H1 (cell line): ENCODE results near the gene CRADD. TPM values are rescaled to one million over a fixed set of nuclear protein-coding genes. Genes with fewer than 3 reads are reported as not detected.
A peak's percentile ranks its signal among the peaks of the same experiment; 100 is the strongest.

Experiments used
- CTCF ChIA-PET: fragments of 300-600 bp; sonication (Branson Sonifier 250); formaldehyde crosslinking; loops from one replicate; lab custom pipeline; 2021; ENCODE audit not compliant: partially characterized antibody; lab: Charles Lee
- POLR2A ChIA-PET: fragments of 300-600 bp; sonication (Branson Sonifier 250); formaldehyde crosslinking; loops from one replicate; lab custom pipeline; 2021; ENCODE audit warnings: inconsistent platforms; ENCODE audit not compliant: partially characterized antibody; lab: Charles Lee
- DNase-seq, 2 experiments: peaks; one replicate each; pipeline versions ENCODE4 v3.0.0 to v3.0.0-alpha.2; 2010 to 2022; ENCODE audit warnings: low spot score in 2 of 2, low read depth in 1 of 2, mixed read lengths in 1 of 2
- FAIRE-seq: peaks from 2 replicates; lab custom pipeline; 2011; peaks lifted over from hg19 to GRCh38; lab: Jason Lieb, UNC
- H2AFZ ChIP-seq: 2 replicates; pipeline ENCODE4 v1.8.1; 2012; ENCODE audit warnings: low read length, inconsistent platforms
- H2AK5ac ChIP-seq: 2 replicates; pipeline ENCODE4 v1.6.1; 2013; ENCODE audit warnings: low read depth, low read length
- H2BK120ac ChIP-seq: replicated peaks from 2 replicates; pipeline ENCODE3; 2013; ENCODE audit warnings: low read depth, low read length, inconsistent platforms
- H2BK12ac ChIP-seq: 2 replicates; pipeline ENCODE4 v1.6.1; 2013; ENCODE audit warnings: low read depth, low read length
- H2BK15ac ChIP-seq: 2 replicates; pipeline ENCODE4 v1.6.1; 2013; ENCODE audit warnings: low read length
- H2BK20ac ChIP-seq: 2 replicates; pipeline ENCODE4 v1.6.1; 2013; ENCODE audit warnings: low read length
- H2BK5ac ChIP-seq: 2 replicates; pipeline ENCODE4 v1.6.1; 2013; ENCODE audit warnings: low read depth, low read length
- H3K14ac ChIP-seq: 2 replicates; pipeline ENCODE4 v1.6.1; 2013; ENCODE audit warnings: inconsistent platforms; ENCODE audit not compliant: insufficient read length
- H3K18ac ChIP-seq: 2 replicates; pipeline ENCODE4 v1.6.1; 2013; ENCODE audit warnings: low read length; ENCODE audit errors: extremely low read depth
- H3K23ac ChIP-seq: 2 replicates; pipeline ENCODE4 v1.6.1; 2013; ENCODE audit warnings: inconsistent platforms; ENCODE audit not compliant: insufficient read length
- H3K23me2 ChIP-seq: 2 replicates; pipeline ENCODE4 v1.6.1; 2013; ENCODE audit warnings: low read depth, low read length
- H3K27ac ChIP-seq: 2 replicates; pipeline ENCODE4 v1.6.1; 2011; ENCODE audit warnings: low read depth, low read length, inconsistent platforms
- H3K27me3 ChIP-seq, 4 experiments: replicated peaks in 1 of 4; 1 replicate in 1 of 4; 2 replicates in 3 of 4; pipeline versions ENCODE4 v1.6.1 to v1.8.1; 2011 to 2013; ENCODE audit warnings: low read length in 3 of 4, mild to moderate bottlenecking in 3 of 4, inconsistent platforms in 2 of 4, mixed read lengths in 2 of 4, moderate library complexity in 1 of 4; ENCODE audit not compliant: control insufficient read depth in 3 of 4, insufficient read depth in 3 of 4; ENCODE audit errors: extremely low read depth in 1 of 4
- H3K36me3 ChIP-seq, 4 experiments: 2 replicates each; pipeline versions ENCODE4 v1.6.1 to v1.8.1; 2011 to 2013; ENCODE audit warnings: mild to moderate bottlenecking in 4 of 4, low read length in 3 of 4, moderate library complexity in 2 of 4, control low read depth in 1 of 4, inconsistent platforms in 1 of 4; ENCODE audit not compliant: insufficient read depth in 4 of 4, control insufficient read depth in 2 of 4
- H3K4ac ChIP-seq: replicated peaks from 2 replicates; pipeline ENCODE3; 2013; ENCODE audit warnings: low read length, low read depth, mixed read lengths, inconsistent platforms; ENCODE audit not compliant: insufficient read length
- H3K4me1 ChIP-seq, 4 experiments: replicated peaks in 1 of 4; 1 replicate in 1 of 4; 2 replicates in 3 of 4; pipeline versions ENCODE4 v1.6.1 to v1.8.1; 2011 to 2013; ENCODE audit warnings: low read length in 3 of 4, inconsistent platforms in 2 of 4, mixed read lengths in 1 of 4; ENCODE audit not compliant: insufficient read depth in 4 of 4, control insufficient read depth in 3 of 4
- H3K4me2 ChIP-seq, 2 experiments: 2 replicates each; pipeline versions ENCODE4 v1.6.1 to v1.8.1; 2011 to 2013; ENCODE audit warnings: low read depth in 2 of 2, low read length in 2 of 2, control low read depth in 1 of 2, inconsistent platforms in 1 of 2, mild to moderate bottlenecking in 1 of 2; ENCODE audit not compliant: insufficient read depth in 1 of 2
- H3K4me3 ChIP-seq, 4 experiments: fragments of 200-600, 300-600 bp in 1 of 4; sonication (generic), shearing (Covaris generic), sonication (Bioruptor Twin) in 1 of 4; 2 replicates each; pipeline versions ENCODE4 v1.5.1 to v1.8.1; 2011 to 2016; ENCODE audit warnings: low read length in 4 of 4, low read depth in 3 of 4, control low read depth in 2 of 4, inconsistent platforms in 2 of 4, mild to moderate bottlenecking in 2 of 4, mixed read lengths in 1 of 4, moderate library complexity in 1 of 4; ENCODE audit not compliant: insufficient read depth in 2 of 4; ENCODE audit errors: extremely low read depth in 1 of 4
- H3K56ac ChIP-seq: replicated peaks from 2 replicates; pipeline ENCODE3; 2013; ENCODE audit warnings: low read depth, mild to moderate bottlenecking, mixed read lengths, low read length, inconsistent platforms; ENCODE audit not compliant: insufficient read length
- H3K79me1 ChIP-seq: 2 replicates; pipeline ENCODE4 v1.6.1; 2013; ENCODE audit warnings: low read depth, low read length, control low read depth
- H3K79me2 ChIP-seq, 2 experiments: 2 replicates each; pipeline versions ENCODE4 v1.6.1 to v1.8.1; 2012 to 2013; ENCODE audit warnings: low read length in 2 of 2, mild to moderate bottlenecking in 2 of 2, inconsistent platforms in 1 of 2; ENCODE audit not compliant: insufficient read depth in 2 of 2, control insufficient read depth in 1 of 2
- H3K9ac ChIP-seq, 4 experiments: replicated peaks in 1 of 4; 1 replicate in 1 of 4; 2 replicates in 3 of 4; pipeline versions ENCODE4 v1.6.1 to v1.8.1; 2011 to 2013; ENCODE audit warnings: low read depth in 3 of 4, low read length in 3 of 4, control low read depth in 2 of 4, mild to moderate bottlenecking in 2 of 4, moderate library complexity in 2 of 4, inconsistent platforms in 1 of 4; ENCODE audit errors: extremely low read depth in 1 of 4
- H3K9me3 ChIP-seq, 2 experiments: 2 replicates each; pipeline versions ENCODE4 v1.6.1 to v1.8.1; 2012 to 2013; ENCODE audit warnings: mild to moderate bottlenecking in 2 of 2, moderate library complexity in 2 of 2, control low read depth in 1 of 2, inconsistent platforms in 1 of 2, low read depth in 1 of 2, low read length in 1 of 2, mixed read lengths in 1 of 2; ENCODE audit not compliant: insufficient read depth in 2 of 2
- H4K20me1 ChIP-seq, 2 experiments: replicated peaks in 1 of 2; 2 replicates each; pipeline versions ENCODE3 to v1.8.1; 2011 to 2013; ENCODE audit warnings: inconsistent platforms in 2 of 2, low read length in 2 of 2, mild to moderate bottlenecking in 1 of 2; ENCODE audit not compliant: insufficient read depth in 2 of 2, control insufficient read depth in 1 of 2
- H4K5ac ChIP-seq: 2 replicates; pipeline ENCODE4 v1.6.1; 2013; ENCODE audit warnings: low read length, low read depth, mixed read lengths, inconsistent platforms; ENCODE audit not compliant: insufficient read length
- H4K8ac ChIP-seq: 2 replicates; pipeline ENCODE4 v1.8.0; 2013; ENCODE audit warnings: mild to moderate bottlenecking, moderate library complexity, low read length, inconsistent platforms; ENCODE audit not compliant: insufficient read depth; ENCODE audit errors: extremely low read depth
- H4K91ac ChIP-seq: replicated peaks from 2 replicates; pipeline ENCODE3; 2013; ENCODE audit warnings: low read length, mixed read lengths, inconsistent platforms; ENCODE audit not compliant: insufficient read length
- BACH1 ChIP-seq: IDR thresholded peaks from 2 replicates; pipeline ENCODE4 v1.6.1; 2012; ENCODE audit warnings: low read length, improper control_type of control experiment
- CEBPB ChIP-seq: IDR thresholded peaks from 2 replicates; pipeline ENCODE4 v1.6.1; 2012; ENCODE audit warnings: low read depth, low read length
- CHD1 ChIP-seq: IDR thresholded peaks from 2 replicates; pipeline ENCODE4 v1.6.1; 2012; ENCODE audit warnings: low read depth, low read length, improper control_type of control experiment
- CHD2 ChIP-seq: IDR thresholded peaks from 2 replicates; pipeline ENCODE4 v1.6.1; 2012; ENCODE audit warnings: low read length, improper control_type of control experiment
- CREB1 ChIP-seq: IDR thresholded peaks from 2 replicates; pipeline ENCODE4 v1.6.1; 2012; ENCODE audit warnings: inconsistent platforms
- CTBP2 ChIP-seq: IDR thresholded peaks from 2 replicates; pipeline ENCODE4 v1.7.0; 2011; ENCODE audit warnings: borderline replicate concordance, mild to moderate bottlenecking, moderate library complexity, mixed read lengths, low read length; ENCODE audit not compliant: insufficient read depth, insufficient read length
- FOSL1 ChIP-seq: IDR thresholded peaks from 2 replicates; pipeline ENCODE4 v1.6.1; 2011; ENCODE audit warnings: mild to moderate bottlenecking, low read depth, low read length, moderate library complexity; ENCODE audit not compliant: insufficient read depth
- HDAC6 ChIP-seq: IDR thresholded peaks from one replicate; pipeline ENCODE4 v1.7.1; 2012; ENCODE audit warnings: low read depth, mild to moderate bottlenecking, inconsistent platforms, low read length, moderate library complexity
- PHF8 ChIP-seq: fragments of 200-600 bp; sonication (generic); conservative IDR thresholded peaks from 2 replicates; pipeline ENCODE4 v1.7.1; 2012; ENCODE audit warnings: low read depth, mild to moderate bottlenecking, inconsistent platforms, low read length, moderate library complexity
- POLR2A ChIP-seq, 2 experiments: IDR thresholded peaks; 1 replicate in 1 of 2; 2 replicates in 1 of 2; pipeline ENCODE4 v1.6.1; 2011; ENCODE audit warnings: low read depth in 2 of 2, low read length in 2 of 2, mild to moderate bottlenecking in 2 of 2; ENCODE audit errors: control extremely low read depth in 1 of 2
- RXRA ChIP-seq: IDR thresholded peaks from 2 replicates; pipeline ENCODE4 v1.6.1; 2011; ENCODE audit warnings: low read depth, mild to moderate bottlenecking, low read length, moderate library complexity; ENCODE audit not compliant: insufficient read depth
- WGBS, 2 experiments: shearing (Covaris generic) in 1 of 2; methylation state at CpG; one replicate each; pipeline versions ENCODE4 v1.1.6 to v1.1.7; 2013 to 2015; ENCODE audit warnings: low lambda C conversion rate in 2 of 2, mixed read lengths in 2 of 2, inconsistent platforms in 1 of 2, low coverage in 1 of 2, missing lambda C conversion rate in 1 of 2; ENCODE audit not compliant: insufficient replicate concordance in 2 of 2, insufficient coverage in 1 of 2, insufficient read length in 1 of 2; ENCODE audit errors: extremely low coverage in 1 of 2, missing lambda C conversion rate in 1 of 2; 5-methylcytosine and 5-hydroxymethylcytosine counted together
- polyA plus RNA-seq, 7 experiments: library from polyadenylated mRNA; depleted of rRNA in 3 of 7; stranded (reverse) in 5 of 7; unstranded in 2 of 7; fragments of >200 nt in 5 of 7; fragments of 200-250 nt in 2 of 7; gene quantifications; 1 replicate in 5 of 7; 2 replicates in 1 of 7; 4 replicates in 1 of 7; pipeline versions ENCODE4 v1.2.1 to v1.2.3, GENCODE V29; 2011 to 2013; ENCODE audit warnings: missing spikeins in 2 of 7, mixed read lengths in 2 of 7
- total RNA-seq: library from RNA; stranded (reverse); fragmentation: NEBNext Ultra II Directional; extraction: Animal tissue kit (Norgen Biotek cat#: 25700); gene quantifications from 2 replicates; pipeline ENCODE4 v1.2.1, GENCODE V29; 2021
- TF ChIP-seq, protein P1 (sequence below): IDR thresholded peaks from 2 replicates; pipeline ENCODE4 v1.6.1; 2012; ENCODE audit warnings: inconsistent platforms
- TF ChIP-seq, protein P2 (sequence below): IDR thresholded peaks from 2 replicates; pipeline ENCODE4 v1.6.1; 2012; ENCODE audit warnings: low read length, inconsistent platforms

The CRADD gene
- total and polyA plus RNA-seq, 2 of the 8 experiments (the other 6 are each of a cell fraction or from before 2014, with no cell fraction given) = 8.1 to 15.4 TPM

DNA sequence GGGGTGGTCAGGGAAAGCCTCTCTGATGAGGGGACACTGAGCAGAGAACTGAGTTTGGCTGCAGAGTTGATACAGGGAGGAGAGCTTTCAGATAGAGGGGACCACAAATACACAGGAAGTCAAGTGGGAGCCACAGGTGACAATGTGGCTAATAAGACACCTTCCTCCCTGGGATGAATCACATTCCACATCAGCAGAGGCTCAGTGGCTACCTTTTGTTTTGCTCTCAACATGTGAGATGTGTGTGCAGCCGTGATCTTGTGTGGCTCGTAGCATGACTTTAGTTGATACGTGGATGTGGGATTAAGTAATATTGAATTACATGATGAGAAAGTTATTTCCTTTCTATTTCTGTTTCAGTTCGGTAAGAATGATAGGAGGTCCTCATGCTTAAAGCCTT is 7.5 kb downstream of the CRADD start:
- Histone ChIP-seq H3K4me3 (no peak overlapping the region), H3K9me3 (no peaks in the 10 kb centered on the region), H2BK5ac (no peak overlapping the region), H3K79me2 (no peaks in the 10 kb centered on the region), H3K4me1 (peaks cover 0 to 5% (median 2%) of the 10 kb centered on the region in 4 experiments; a peak in 2 of 7 replicates), H3K27me3 (no peaks in the 10 kb centered on the region), H4K20me1 (no peaks in the 10 kb centered on the region), H2BK15ac (no peak overlapping the region), H3K18ac (no peak overlapping the region), H4K91ac (no peak overlapping the region), H3K14ac (no peak overlapping the region), H4K5ac (no peak overlapping the region), H2BK20ac (no peak overlapping the region), H3K23me2 (no peaks in the 10 kb centered on the region; the same call in 1 of the 2 replicates), H3K23ac (no peak overlapping the region), H3K36me3 (no peaks in the 10 kb centered on the region), H3K4me2 (no peak overlapping the region), H3K9ac (no peak overlapping the region; a peak in 1 of 7 replicates), H3K4ac (no peak overlapping the region), H4K8ac (no peak overlapping the region), H2AFZ (no peak overlapping the region), H3K79me1 (no peaks in the 10 kb centered on the region), H3K56ac (no peak overlapping the region), H2AK5ac (no peak overlapping the region), H2BK120ac (no peak overlapping the region), H3K27ac (no peak overlapping the region), H2BK12ac (peak overlapping the region; percentile 81; the same call in 1 of the 2 replicates)
- ChIA-PET CTCF (interaction anchor here (0.6 to 2.4 kb wide), 2 partner anchors 15 to 159 kb away, joined by 3 to 8 read pairs; no protein-coding TSS in a partner anchor), POLR2A (no interaction called here)
- FAIRE-seq = no peak
- DNase-seq = no peak
- no peak for TF ChIP-seq HDAC6
- TF ChIP-seq PHF8 = no peak
- TF ChIP-seq CTBP2 = no peak
- no peak for TF ChIP-seq POLR2A (IDR thresholded peaks at IDR 0.05; ENCODE audit: control extremely low read depth in 1 of 2, low read depth in 2 of 2, low read length in 2 of 2)
- TF ChIP-seq, protein P1, sequence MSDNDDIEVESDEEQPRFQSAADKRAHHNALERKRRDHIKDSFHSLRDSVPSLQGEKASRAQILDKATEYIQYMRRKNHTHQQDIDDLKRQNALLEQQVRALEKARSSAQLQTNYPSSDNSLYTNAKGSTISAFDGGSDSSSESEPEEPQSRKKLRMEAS = no peak
- no peak for TF ChIP-seq BACH1
- no peak for TF ChIP-seq CEBPB
- no peak for TF ChIP-seq CREB1
- no peak for TF ChIP-seq CHD2
- no peak for TF ChIP-seq RXRA
- no peak for TF ChIP-seq CHD1
- TF ChIP-seq, protein P2, sequence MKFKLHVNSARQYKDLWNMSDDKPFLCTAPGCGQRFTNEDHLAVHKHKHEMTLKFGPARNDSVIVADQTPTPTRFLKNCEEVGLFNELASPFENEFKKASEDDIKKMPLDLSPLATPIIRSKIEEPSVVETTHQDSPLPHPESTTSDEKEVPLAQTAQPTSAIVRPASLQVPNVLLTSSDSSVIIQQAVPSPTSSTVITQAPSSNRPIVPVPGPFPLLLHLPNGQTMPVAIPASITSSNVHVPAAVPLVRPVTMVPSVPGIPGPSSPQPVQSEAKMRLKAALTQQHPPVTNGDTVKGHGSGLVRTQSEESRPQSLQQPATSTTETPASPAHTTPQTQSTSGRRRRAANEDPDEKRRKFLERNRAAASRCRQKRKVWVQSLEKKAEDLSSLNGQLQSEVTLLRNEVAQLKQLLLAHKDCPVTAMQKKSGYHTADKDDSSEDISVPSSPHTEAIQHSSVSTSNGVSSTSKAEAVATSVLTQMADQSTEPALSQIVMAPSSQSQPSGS = no peak
- no peak for TF ChIP-seq FOSL1
- 93% methylated on average over 4 of the region's 4 CpGs; no CpG with 5 or more reads in 1 of the 2 experiments for WGBS, 2 experiments
